GM18507 (cell line): ENCODE data around the gene CSMD2.

Experiments used
- DNase-seq: peaks from one replicate; pipeline ENCODE4 v3.0.0; 2011; ENCODE audit warnings: low read depth; ENCODE audit not compliant: insufficient read length; ENCODE audit errors: extremely low spot score
- FAIRE-seq: peaks from 2 replicates; lab custom pipeline; 2011; peaks lifted over from hg19 to GRCh38; lab: Jason Lieb, UNC

Gene CSMD2

GRCh38 chr1:34162852-34163766 lies 1.9 kb downstream of the CSMD2 start:
- no peak for FAIRE-seq

DNA sequence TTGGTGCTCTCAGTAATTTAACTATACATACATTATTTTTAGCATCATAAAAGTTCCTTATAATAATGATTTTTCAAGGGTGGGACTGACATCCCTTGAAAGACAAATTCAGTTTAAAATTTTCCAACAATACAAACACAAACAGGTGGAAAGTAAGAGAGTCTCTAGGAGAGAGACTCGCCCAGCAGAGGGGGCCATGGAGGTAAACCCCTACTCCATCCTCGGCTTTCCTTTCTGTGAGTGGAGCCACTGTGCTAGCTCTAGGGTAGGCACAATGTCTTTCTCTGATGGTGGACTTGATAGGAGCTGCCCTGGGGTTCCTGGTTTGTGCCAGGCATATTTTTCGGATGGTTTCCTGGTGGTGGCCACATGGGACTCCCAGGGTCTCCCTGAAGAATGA lies 8.3 kb downstream of the CSMD2 start:
- DNase-seq (no peak), FAIRE-seq (no peak)

More at GRCh38 chr1:34162852-34163766, 1.9 kb downstream of the CSMD2 start:
- DNase-seq, result peak; percentile 39

DNA sequence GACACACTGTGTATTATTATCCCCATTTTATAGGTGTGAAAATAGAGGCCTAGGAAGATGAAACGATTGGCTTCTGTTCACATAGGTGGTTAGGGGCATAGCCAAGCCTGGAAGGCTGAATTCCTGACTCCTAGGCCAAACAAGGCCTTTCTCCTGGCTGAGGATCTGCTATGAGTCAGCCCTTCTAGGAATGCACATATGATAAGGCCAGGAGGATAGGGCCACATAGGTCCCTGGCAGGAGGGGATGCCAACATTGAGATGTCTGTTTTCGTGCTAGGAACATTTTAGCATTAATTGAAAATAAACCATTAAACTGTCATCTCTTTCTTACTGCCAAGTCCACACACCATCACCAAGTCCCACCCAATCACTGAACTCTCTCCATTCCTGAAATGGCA lies 9.2 kb downstream of the CSMD2 start:
- no peak for DNase-seq
- no peak for FAIRE-seq

DNA sequence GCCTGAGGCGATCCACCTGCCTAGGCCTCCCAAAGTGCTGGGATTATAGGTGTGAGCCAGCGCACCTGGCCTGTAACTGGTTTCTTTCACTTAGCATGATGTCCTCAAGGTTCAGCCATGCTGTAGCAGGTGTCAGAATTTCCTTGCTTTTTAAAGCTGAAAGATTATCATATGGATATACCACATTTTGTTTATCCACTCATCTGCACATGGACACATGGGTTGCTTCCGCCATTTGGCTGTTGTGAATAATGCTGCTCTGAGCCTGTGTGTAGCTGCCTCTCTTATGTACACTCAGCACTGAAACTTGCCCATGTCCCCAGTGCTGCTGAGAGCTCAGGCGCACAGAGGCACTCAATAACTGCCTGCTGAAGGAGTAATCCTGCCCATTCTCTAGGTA lies 11.8 kb downstream of the CSMD2 start:
- FAIRE-seq (no peak), DNase-seq (no peak)

DNA sequence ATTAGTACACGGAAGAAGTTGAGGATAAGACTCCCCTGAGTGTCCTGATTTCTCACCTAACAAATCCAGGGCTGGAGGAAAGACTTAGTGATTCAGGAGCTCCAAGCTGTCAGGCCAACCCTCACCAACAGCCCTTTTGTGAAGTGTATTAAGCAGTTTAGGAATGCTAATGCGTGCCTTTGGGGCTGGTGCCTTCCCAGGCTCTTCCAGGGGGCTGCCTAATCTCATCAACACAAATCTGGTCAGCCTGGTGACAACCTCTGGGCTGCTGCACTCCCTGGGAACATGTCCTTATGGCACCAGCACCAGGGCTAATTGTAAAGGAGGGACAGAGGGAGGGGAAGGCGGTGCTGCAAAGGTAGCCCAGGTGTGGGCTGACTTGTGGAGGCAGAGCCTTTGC lies 15.5 kb downstream of the CSMD2 start:
- FAIRE-seq (no peak), DNase-seq (no peak)

DNA sequence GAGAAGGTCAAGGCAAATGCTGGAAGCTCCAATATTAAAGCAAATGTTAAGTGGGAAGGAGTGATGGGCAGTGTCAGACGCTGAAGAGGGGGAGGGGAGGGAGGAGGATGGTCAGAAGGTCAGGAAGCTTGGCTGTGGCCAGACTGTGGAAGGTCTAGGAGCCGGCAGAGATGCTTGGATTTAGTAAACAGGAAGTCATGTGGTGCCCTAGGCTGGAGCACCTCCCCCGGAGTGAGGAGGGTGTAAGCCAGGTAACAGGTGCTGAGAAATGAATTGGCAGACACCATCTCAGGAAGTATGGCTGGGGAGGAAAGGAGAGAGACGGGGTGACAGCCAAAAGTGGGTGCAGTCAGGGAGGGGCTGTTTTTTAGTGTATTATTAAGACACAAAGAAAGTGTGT lies 17.7 kb downstream of the CSMD2 start:
- DNase-seq (no peak), FAIRE-seq (no peak)

- DNase-seq (no peak), FAIRE-seq (no peak)
Measured at GRCh38 chr1:34144766-34145165, 20.3 kb downstream of the CSMD2 start.

- DNase-seq, result no peak
- FAIRE-seq, result no peak
Measured at GRCh38 chr1:34143975-34144374, 21.1 kb downstream of the CSMD2 start.

DNA sequence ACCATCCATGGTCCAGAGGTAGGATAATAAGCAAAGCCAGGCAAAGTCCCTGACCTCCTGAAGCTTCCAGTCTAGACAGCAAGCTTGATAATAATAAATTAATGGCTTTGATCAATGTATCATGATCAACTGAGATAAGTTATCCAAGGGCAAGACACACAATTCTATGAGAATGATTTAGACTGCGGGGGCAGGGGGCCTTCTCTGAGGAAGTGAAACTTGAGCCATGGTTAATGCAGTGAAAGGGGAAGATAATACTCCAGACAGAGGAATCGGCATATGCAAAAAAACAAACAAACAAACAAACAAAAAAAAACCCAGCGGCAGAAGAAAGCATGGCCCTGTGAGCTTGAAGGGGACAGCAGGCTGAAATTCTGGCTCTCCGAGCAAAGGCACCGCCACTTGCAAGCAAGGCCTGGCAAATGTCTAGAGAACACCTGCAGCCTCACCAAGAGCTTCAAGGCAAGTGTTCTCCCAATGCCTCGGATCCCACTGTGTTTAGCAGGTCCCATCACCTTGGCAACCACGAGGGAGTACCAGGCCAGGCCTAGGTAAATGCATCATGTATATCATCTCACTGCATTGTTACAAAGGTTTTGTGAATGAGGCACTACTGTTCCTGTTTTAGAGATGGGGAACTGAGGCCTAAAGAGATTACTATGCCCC lies 24.9 kb downstream of the CSMD2 start:
- FAIRE-seq, result no peak
- no peak for DNase-seq

DNA sequence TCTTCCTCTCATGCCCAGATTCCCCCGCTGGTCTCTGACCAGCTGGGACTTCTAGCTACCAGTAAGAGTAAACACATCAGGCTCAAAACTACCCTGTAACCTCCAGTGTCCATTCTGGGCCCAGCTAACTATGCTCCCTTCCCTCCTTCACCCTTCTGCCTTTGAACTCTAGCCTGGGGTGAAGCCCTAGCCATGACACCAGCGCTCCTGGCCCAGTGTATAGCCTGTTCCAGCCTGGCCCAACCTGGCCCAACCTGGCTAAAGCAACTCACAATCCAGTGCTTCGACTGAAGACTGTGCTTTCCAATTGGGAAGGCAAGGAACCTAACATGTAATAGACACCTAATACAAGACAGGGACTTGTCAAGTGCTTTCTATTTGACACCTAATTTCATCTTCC lies 27.6 kb downstream of the CSMD2 start:
- no peak for FAIRE-seq
- DNase-seq, result no peak

- FAIRE-seq, result no peak
- DNase-seq, result no peak
Measured at GRCh38 chr1:34132161-34132420, 32.9 kb downstream of the CSMD2 start.

DNA sequence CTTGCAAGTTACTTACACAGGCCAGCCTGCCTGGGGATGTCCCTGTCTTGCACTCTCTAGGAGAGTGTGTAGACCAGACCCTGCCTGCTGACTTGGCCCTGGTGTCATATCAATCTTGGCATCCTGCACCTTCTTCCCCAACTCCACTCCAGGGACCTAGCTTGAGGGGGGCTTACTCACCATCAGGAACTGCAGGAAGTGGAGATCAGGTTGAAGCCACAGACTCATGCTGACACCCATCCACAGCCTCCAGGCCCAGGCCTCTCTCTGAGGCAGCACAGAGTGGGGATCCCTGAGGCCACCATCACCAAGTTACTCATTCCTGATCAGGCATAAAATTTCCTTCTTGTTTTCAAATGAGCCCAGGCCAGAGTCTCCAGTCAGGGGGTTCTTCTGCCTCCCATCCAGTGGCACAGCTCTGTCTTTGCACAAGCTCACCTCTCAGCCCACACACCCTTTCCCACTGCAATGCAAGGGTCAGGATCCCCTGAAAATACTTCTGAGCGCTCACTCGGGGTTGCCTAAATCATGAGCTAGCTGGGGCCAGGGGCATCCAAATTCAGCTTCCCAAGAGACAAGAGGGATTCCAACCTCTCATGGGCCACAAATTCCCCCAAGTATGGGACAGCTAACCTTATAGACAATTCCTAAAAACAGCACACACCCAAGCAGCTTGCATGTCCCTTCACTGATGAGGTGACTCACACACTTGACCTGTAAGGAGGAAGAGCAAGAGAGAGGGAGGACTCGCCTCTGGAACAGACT lies 33.5 kb downstream of the CSMD2 start:
- DNase-seq, result no peak
- no peak for FAIRE-seq

DNA sequence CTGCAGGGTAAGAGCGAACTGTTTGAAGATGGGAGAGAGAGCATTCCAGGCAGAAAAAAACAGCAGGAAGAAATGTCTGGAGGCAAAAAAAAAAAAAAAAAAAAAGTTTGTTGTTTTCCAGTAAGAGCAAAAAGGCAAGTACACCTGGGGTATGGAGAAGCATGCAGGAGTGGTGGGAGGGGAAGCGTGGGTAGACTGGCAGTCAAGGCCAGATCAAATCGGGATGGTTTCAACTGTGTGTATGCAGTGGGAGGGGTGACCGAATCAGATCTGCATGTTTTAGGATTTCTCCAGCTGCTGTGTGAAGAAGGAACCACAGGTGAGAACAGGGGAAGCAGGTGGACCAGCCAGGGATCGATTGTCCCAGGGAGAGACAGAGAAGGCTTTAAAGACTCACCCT lies 34.7 kb downstream of the CSMD2 start:
- no peak for FAIRE-seq
- no peak for DNase-seq

DNA sequence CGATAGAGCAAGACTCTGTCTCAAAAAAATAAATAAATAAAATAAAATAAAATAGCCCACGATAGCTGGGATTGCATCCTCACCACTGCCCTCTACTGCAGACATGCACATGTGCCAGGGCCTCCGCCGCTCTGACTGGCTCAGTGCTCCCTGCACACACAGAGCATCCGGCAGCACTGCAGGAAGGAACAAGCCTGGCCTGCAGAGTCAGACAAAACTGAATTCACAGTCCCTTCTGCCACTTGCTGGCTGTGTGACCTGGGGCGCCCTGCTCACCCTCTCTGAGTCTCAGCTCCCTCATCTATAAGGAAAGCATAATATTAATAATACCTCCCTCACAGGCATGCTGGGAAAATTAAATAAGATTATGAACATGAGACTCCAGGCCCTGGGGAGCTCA lies 35.4 kb downstream of the CSMD2 start:
- DNase-seq (no peak), FAIRE-seq (no peak)

DNA sequence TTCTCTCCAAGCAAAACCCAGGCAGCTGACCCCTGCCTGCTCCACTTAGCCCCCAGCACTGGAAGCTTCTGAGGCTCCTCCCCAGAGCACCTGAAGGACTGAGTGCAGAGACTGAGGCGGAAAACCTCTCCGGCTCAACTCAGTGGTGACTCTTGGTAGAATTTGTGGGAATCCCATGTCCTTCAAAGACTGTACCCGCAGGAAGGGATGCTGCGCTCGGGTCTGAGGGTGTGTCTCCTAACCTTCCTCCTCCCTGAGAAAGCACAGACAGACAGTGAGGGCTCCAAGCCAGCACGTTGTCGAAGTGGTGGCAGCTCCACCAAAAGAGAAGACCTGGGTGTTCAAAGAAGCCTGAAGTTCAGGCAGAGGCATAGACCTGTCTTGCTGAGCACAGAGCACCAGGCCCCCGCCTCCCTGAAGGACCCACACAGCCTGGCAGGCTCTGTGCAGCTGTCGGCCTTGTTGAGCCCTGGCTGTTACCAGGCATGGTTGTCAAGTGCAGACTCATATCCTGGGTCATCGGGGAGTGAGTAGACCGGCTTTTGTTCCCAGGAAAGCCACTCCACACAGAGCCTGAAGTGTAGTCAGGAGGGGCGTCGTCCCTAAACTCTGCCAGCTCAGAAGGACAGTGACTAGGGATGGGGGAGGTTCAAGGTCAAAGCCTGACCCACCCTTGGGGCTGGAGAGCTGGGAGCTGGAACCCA lies 36.7 kb downstream of the CSMD2 start:
- FAIRE-seq, result no peak
- no peak for DNase-seq

GRCh38 chr1:34127006-34128000 lies 37.7 kb downstream of the CSMD2 start:
- FAIRE-seq, result no peak
- DNase-seq, result no peak

- DNase-seq (no peak), FAIRE-seq (no peak)
Measured at GRCh38 chr1:34126486-34126885, 38.5 kb downstream of the CSMD2 start.

- DNase-seq, result no peak
- no peak for FAIRE-seq
Measured at GRCh38 chr1:34125721-34126380, 39.2 kb downstream of the CSMD2 start.
